ENCODE measurements around the gene JARID2. TPM values are rescaled to one million over a fixed set of nuclear protein-coding genes. Genes with fewer than 3 reads are reported as not detected.

JARID2 gene
- total RNA-seq, 1 donor from 2014 or later = 24.2 TPM

GRCh38 chr6:15430186-15430585 is 184.3 kb downstream of the JARID2 start:
- H3K4me1 Mint-ChIP-seq (ENCODE audit: low read depth, unreplicated experiment) = peaks cover 80% of the 10 kb centered on the region
- peaks cover 77% of the 10 kb centered on the region for H3K79me2 ChIP-seq (ENCODE audit: insufficient read depth, low read length)
- no peak for FAIRE-seq

GRCh38 chr6:15430931-15431405 is 185.1 kb downstream of the JARID2 start:
- TF ChIP-seq EZH2 (IDR thresholded peaks at IDR 0.05; ENCODE audit: insufficient read depth, low read length) = no peak
- TF ChIP-seq CTCF (IDR thresholded peaks at IDR 0.05; ENCODE audit: insufficient read depth, low read depth, low read length) = no peak
- DNase-seq (ENCODE audit: low read depth) (no peak), FAIRE-seq (no peak)
- Histone ChIP-seq H3K36me3 (ENCODE audit: insufficient read depth, low read length) (no peaks in the 10 kb centered on the region), H3K9ac (ENCODE audit: low read length) (no peak overlapping the region), H2AFZ (ENCODE audit: low read depth, low read length) (no peak overlapping the region), H3K4me2 (ENCODE audit: low read length) (no peak overlapping the region), H4K20me1 (ENCODE audit: insufficient read depth, low read length) (peaks cover 95% of the 10 kb centered on the region), H3K9me3 (ENCODE audit: insufficient read depth, low read depth, low read length) (no peaks in the 10 kb centered on the region), H3K79me2 (ENCODE audit: insufficient read depth, low read length) (peaks cover 77% of the 10 kb centered on the region), H3K27me3 (ENCODE audit: insufficient read depth, low read length) (no peaks in the 10 kb centered on the region), H3K27ac (ENCODE audit: low read depth, low read length) (no peak overlapping the region), H3K4me1 (ENCODE audit: insufficient read depth, low read length) (peaks cover 42% of the 10 kb centered on the region), H3K4me3 (ENCODE audit: insufficient read depth, low read depth, low read length) (no peak overlapping the region)
- H3K9me3 Mint-ChIP-seq (ENCODE audit: unreplicated experiment) = no peaks in the 10 kb centered on the region
- no peak overlapping the region for H3K4me3 Mint-ChIP-seq (ENCODE audit: unreplicated experiment)
- H3K4me1 Mint-ChIP-seq (ENCODE audit: low read depth, unreplicated experiment) = peaks cover 79% of the 10 kb centered on the region
- H3K27me3 Mint-ChIP-seq (ENCODE audit: low read depth, unreplicated experiment) = no peaks in the 10 kb centered on the region
- no peaks in the 10 kb centered on the region for H3K36me3 Mint-ChIP-seq (ENCODE audit: low read depth, unreplicated experiment)
- peak overlapping the region; percentile 34 for H3K27ac Mint-ChIP-seq (ENCODE audit: unreplicated experiment)

More at GRCh38 chr6:15430186-15430585, 184.3 kb downstream of the JARID2 start:
- TF ChIP-seq EZH2 (IDR thresholded peaks at IDR 0.05; ENCODE audit: insufficient read depth, low read length) = no peak
- TF ChIP-seq CTCF (IDR thresholded peaks at IDR 0.05; ENCODE audit: insufficient read depth, low read depth, low read length) = no peak
- H4K20me1 ChIP-seq (ENCODE audit: insufficient read depth, low read length) = peaks cover 97% of the 10 kb centered on the region
- H3K4me2 ChIP-seq (ENCODE audit: low read length) = no peak overlapping the region
- no peak overlapping the region for H3K9ac ChIP-seq (ENCODE audit: low read length)
- no peak overlapping the region for H3K4me3 ChIP-seq (ENCODE audit: insufficient read depth, low read depth, low read length)
- no peaks in the 10 kb centered on the region for H3K27me3 ChIP-seq (ENCODE audit: insufficient read depth, low read length)
- no peak overlapping the region for H3K4me3 Mint-ChIP-seq (ENCODE audit: unreplicated experiment)
- H3K4me1 ChIP-seq (ENCODE audit: insufficient read depth, low read length) = peaks cover 42% of the 10 kb centered on the region
- no peaks in the 10 kb centered on the region for H3K9me3 Mint-ChIP-seq (ENCODE audit: unreplicated experiment)
- no peaks in the 10 kb centered on the region for H3K27me3 Mint-ChIP-seq (ENCODE audit: low read depth, unreplicated experiment)
- no peak overlapping the region for H2AFZ ChIP-seq (ENCODE audit: low read depth, low read length)
- peak overlapping the region; percentile 46 for H3K27ac ChIP-seq (ENCODE audit: low read depth, low read length)
- no peaks in the 10 kb centered on the region for H3K9me3 ChIP-seq (ENCODE audit: insufficient read depth, low read depth, low read length)
- H3K27ac Mint-ChIP-seq (ENCODE audit: unreplicated experiment) = peak overlapping the region; percentile 34
- no peaks in the 10 kb centered on the region for H3K36me3 Mint-ChIP-seq (ENCODE audit: low read depth, unreplicated experiment)
- no peak for DNase-seq (ENCODE audit: low read depth)
- H3K36me3 ChIP-seq (ENCODE audit: insufficient read depth, low read length) = no peaks in the 10 kb centered on the region

- peak; percentile 74 for DNase-seq (ENCODE audit: low read depth)
- H3K4me2 ChIP-seq (ENCODE audit: low read length) = peak overlapping the region; percentile 55
- H3K9ac ChIP-seq (ENCODE audit: low read length) = no peak overlapping the region
- H3K36me3 ChIP-seq (ENCODE audit: insufficient read depth, low read length) = no peaks in the 10 kb centered on the region
- H3K36me3 Mint-ChIP-seq (ENCODE audit: low read depth, unreplicated experiment) = peaks cover 3% of the 10 kb centered on the region
- H3K4me1 ChIP-seq (ENCODE audit: insufficient read depth, low read length) = peaks cover 42% of the 10 kb centered on the region
- no peak overlapping the region for H3K4me3 ChIP-seq (ENCODE audit: insufficient read depth, low read depth, low read length)
- peaks cover 71% of the 10 kb centered on the region for H3K4me1 Mint-ChIP-seq (ENCODE audit: low read depth, unreplicated experiment)
- TF ChIP-seq EZH2 (IDR thresholded peaks at IDR 0.05; ENCODE audit: insufficient read depth, low read length) = no peak
- no peak for TF ChIP-seq CTCF (IDR thresholded peaks at IDR 0.05; ENCODE audit: insufficient read depth, low read depth, low read length)
- H3K27me3 ChIP-seq (ENCODE audit: insufficient read depth, low read length) = no peaks in the 10 kb centered on the region
- no peak for FAIRE-seq
- H3K4me3 Mint-ChIP-seq (ENCODE audit: unreplicated experiment) = peak overlapping the region; percentile 50
- peak overlapping the region; percentile 85 for H3K27ac Mint-ChIP-seq (ENCODE audit: unreplicated experiment)
- no peaks in the 10 kb centered on the region for H3K27me3 Mint-ChIP-seq (ENCODE audit: low read depth, unreplicated experiment)
- H3K79me2 ChIP-seq (ENCODE audit: insufficient read depth, low read length) = peaks cover 78% of the 10 kb centered on the region
- H3K27ac ChIP-seq (ENCODE audit: low read depth, low read length) = no peak overlapping the region
- H2AFZ ChIP-seq (ENCODE audit: low read depth, low read length) = no peak overlapping the region
- no peaks in the 10 kb centered on the region for H3K9me3 Mint-ChIP-seq (ENCODE audit: unreplicated experiment)
- H4K20me1 ChIP-seq (ENCODE audit: insufficient read depth, low read length) = peaks cover 95% of the 10 kb centered on the region
- no peaks in the 10 kb centered on the region for H3K9me3 ChIP-seq (ENCODE audit: insufficient read depth, low read depth, low read length)
Measured at GRCh38 chr6:15431762-15432483, 186.1 kb downstream of the JARID2 start.
